H9 (cell line): ENCODE data around the gene EVX2. TPM values are rescaled to one million over a fixed set of nuclear protein-coding genes. Genes with fewer than 3 reads are reported as not detected.

Source experiments
- DNase-seq: peaks from one replicate; pipeline ENCODE4 v3.0.0-alpha.2; 2017
- H2AFZ ChIP-seq: one replicate; pipeline ENCODE4 v1.6.1; 2013; ENCODE audit warnings: mild to moderate bottlenecking, low read length, control low read depth, moderate library complexity
- H2AK5ac ChIP-seq: 2 replicates; pipeline ENCODE4 v1.6.1; 2013; ENCODE audit warnings: low read length, control low read depth, mixed read lengths; ENCODE audit not compliant: insufficient read length
- H2BK120ac ChIP-seq: one replicate; pipeline ENCODE4 v1.6.1; 2013; ENCODE audit warnings: low read depth, mild to moderate bottlenecking, low read length, control low read depth, inconsistent platforms; ENCODE audit not compliant: poor library complexity, severe bottlenecking
- H2BK12ac ChIP-seq: 2 replicates; pipeline ENCODE4 v1.6.1; 2013; ENCODE audit warnings: low read length, control low read depth, mixed read lengths, low read depth; ENCODE audit not compliant: insufficient read length
- H2BK15ac ChIP-seq: 2 replicates; pipeline ENCODE4 v1.6.1; 2013; ENCODE audit warnings: low read depth, low read length, control low read depth
- H2BK20ac ChIP-seq: one replicate; pipeline ENCODE4 v1.6.1; 2013; ENCODE audit warnings: low read depth, mild to moderate bottlenecking, low read length, control low read depth, inconsistent platforms; ENCODE audit not compliant: poor library complexity, severe bottlenecking
- H2BK5ac ChIP-seq: 2 replicates; pipeline ENCODE4 v1.6.1; 2013; ENCODE audit warnings: low read length, control low read depth, mixed read lengths; ENCODE audit not compliant: insufficient read length
- H3K14ac ChIP-seq: 2 replicates; pipeline ENCODE4 v1.6.1; 2013; ENCODE audit warnings: low read length, control low read depth; ENCODE audit not compliant: insufficient read depth
- H3K18ac ChIP-seq: 2 replicates; pipeline ENCODE4 v1.6.1; 2013; ENCODE audit warnings: low read depth, mild to moderate bottlenecking, mixed read lengths, low read length, control low read depth; ENCODE audit not compliant: insufficient read length
- H3K23ac ChIP-seq: 2 replicates; pipeline ENCODE4 v1.6.1; 2013; ENCODE audit warnings: low read length, control low read depth, mixed read lengths, low read depth; ENCODE audit not compliant: insufficient read length
- H3K23me2 ChIP-seq: 2 replicates; pipeline ENCODE4 v1.6.1; 2013; ENCODE audit warnings: low read depth, mild to moderate bottlenecking, mixed read lengths, low read length, control low read depth; ENCODE audit not compliant: insufficient read length, poor library complexity, severe bottlenecking
- H3K27ac ChIP-seq: 2 replicates; pipeline ENCODE4 v1.5.1; 2013; ENCODE audit warnings: low read length, control low read depth, mixed read lengths, low read depth; ENCODE audit not compliant: insufficient read length
- H3K27me3 ChIP-seq: 2 replicates; pipeline ENCODE4 v1.6.1; 2013; ENCODE audit warnings: low read length, control low read depth, inconsistent platforms; ENCODE audit not compliant: insufficient read depth
- H3K4ac ChIP-seq: 2 replicates; pipeline ENCODE4 v1.6.1; 2013; ENCODE audit warnings: low read depth, mild to moderate bottlenecking, control low read depth, inconsistent platforms, low read length, moderate library complexity
- H3K4me1 ChIP-seq: 2 replicates; pipeline ENCODE4 v1.6.1; 2013; ENCODE audit warnings: low read length, control low read depth, inconsistent platforms; ENCODE audit not compliant: insufficient read depth
- H3K4me2 ChIP-seq: 2 replicates; pipeline ENCODE4 v1.6.1; 2013; ENCODE audit warnings: low read length, control low read depth, mixed read lengths; ENCODE audit not compliant: insufficient read length, insufficient read depth
- H3K56ac ChIP-seq: 2 replicates; pipeline ENCODE4 v1.6.1; 2013; ENCODE audit warnings: low read depth, mild to moderate bottlenecking, mixed read lengths, low read length, control low read depth; ENCODE audit not compliant: insufficient read length
- H3K79me1 ChIP-seq: 2 replicates; pipeline ENCODE4 v1.6.1; 2013; ENCODE audit warnings: low read depth, mild to moderate bottlenecking, moderate library complexity, low read length, control low read depth, inconsistent platforms; ENCODE audit not compliant: insufficient read depth, poor library complexity, severe bottlenecking
- H3K79me2 ChIP-seq: 2 replicates; pipeline ENCODE4 v1.6.1; 2013; ENCODE audit warnings: low read length, control low read depth, inconsistent platforms; ENCODE audit not compliant: insufficient read depth
- H3K9ac ChIP-seq: 2 replicates; pipeline ENCODE4 v1.6.1; 2013; ENCODE audit warnings: low read length, control low read depth, mixed read lengths; ENCODE audit not compliant: insufficient read length; ENCODE audit errors: extremely low read depth
- H3K9me3 ChIP-seq: one replicate; pipeline ENCODE4 v1.6.1; 2013; ENCODE audit warnings: low read depth, low read length, inconsistent platforms; ENCODE audit not compliant: control insufficient read depth
- H3T11ph ChIP-seq: one replicate; pipeline ENCODE4 v1.6.1; 2013; ENCODE audit warnings: mild to moderate bottlenecking, low read length, control low read depth, inconsistent platforms
- H4K20me1 ChIP-seq: one replicate; pipeline ENCODE4 v1.6.1; 2013; ENCODE audit not compliant: control insufficient read depth, insufficient read length, insufficient read depth
- H4K5ac ChIP-seq: 2 replicates; pipeline ENCODE4 v1.6.1; 2013; ENCODE audit warnings: low read depth, mild to moderate bottlenecking, mixed read lengths, low read length, control low read depth; ENCODE audit not compliant: insufficient read length
- H4K8ac ChIP-seq: replicated peaks from 2 replicates; pipeline ENCODE4 v1.6.1; 2013; ENCODE audit warnings: low read length, control low read depth, mixed read lengths, low read depth; ENCODE audit not compliant: insufficient read length
- H4K91ac ChIP-seq: 2 replicates; pipeline ENCODE4 v1.6.1; 2013; ENCODE audit warnings: low read depth, mild to moderate bottlenecking, moderate library complexity, mixed read lengths, low read length, control low read depth; ENCODE audit not compliant: insufficient read length
- H3K27ac Mint-ChIP-seq, 3 experiments: 2 replicates in 2 of 3; 3 replicates in 1 of 3; pipeline ENCODE4 v1.8.0; 2020 to 2021; ENCODE audit warnings: mixed read lengths in 3 of 3, mild to moderate bottlenecking in 1 of 3, moderate library complexity in 1 of 3
- H3K27me3 Mint-ChIP-seq: 2 replicates; pipeline ENCODE4 v1.8.0; 2021; ENCODE audit warnings: low read depth, mild to moderate bottlenecking, moderate library complexity, mixed read lengths
- H3K36me3 Mint-ChIP-seq, 3 experiments: 2 replicates in 2 of 3; 3 replicates in 1 of 3; pipeline ENCODE4 v1.8.0; 2020 to 2021; ENCODE audit warnings: low read depth in 3 of 3, mixed read lengths in 3 of 3; ENCODE audit not compliant: insufficient read depth in 1 of 3
- H3K4me1 Mint-ChIP-seq, 2 experiments: 2 replicates each; pipeline ENCODE4 v1.8.0; 2020; ENCODE audit warnings: mixed read lengths in 2 of 2
- H3K4me3 Mint-ChIP-seq, 2 experiments: 2 replicates in 1 of 2; 3 replicates in 1 of 2; pipeline ENCODE4 v1.8.0; 2020 to 2021; ENCODE audit warnings: mild to moderate bottlenecking in 2 of 2, mixed read lengths in 2 of 2, moderate library complexity in 1 of 2
- H3K9me3 Mint-ChIP-seq, 2 experiments: 2 replicates in 1 of 2; 3 replicates in 1 of 2; pipeline ENCODE4 v1.8.0; 2020; ENCODE audit warnings: mild to moderate bottlenecking in 2 of 2, mixed read lengths in 2 of 2, moderate library complexity in 1 of 2
- CTCF ChIP-seq: fragments of 200-600 bp; sonication (generic); conservative IDR thresholded peaks from 3 replicates; pipeline ENCODE4 v1.8.0; 2021; ENCODE audit warnings: antibody characterized with exemption, mild to moderate bottlenecking
- WGBS: extraction: QIAGEN DNeasy Blood & Tissue Kit; methylation state at CpG from one replicate; pipeline ENCODE4 v1.1.7; 2013; ENCODE audit warnings: missing lambda C conversion rate, low lambda C conversion rate, mixed read lengths; ENCODE audit not compliant: insufficient read length; ENCODE audit errors: extremely low coverage; 5-methylcytosine and 5-hydroxymethylcytosine counted together
- total RNA-seq: library from RNA; stranded (reverse); gene quantifications from 2 replicates; pipeline ENCODE4 v1.2.1, GENCODE V29; 2021

The EVX2 gene
- total RNA-seq, 1 experiment from 2014 or later = not detected

GRCh38 chr2:176082824-176083751 is 674 bp downstream of the EVX2 start:
- Histone ChIP-seq H3K27ac (no peak overlapping the region), H3K56ac (no peak overlapping the region), H2AK5ac (no peak overlapping the region), H3K4me2 (no peak overlapping the region), H3K4ac (no peak overlapping the region), H3K18ac (no peak overlapping the region), H2BK20ac (no peak overlapping the region), H2BK120ac (no peak overlapping the region), H2BK15ac (no peak overlapping the region), H4K91ac (no peak overlapping the region), H4K20me1 (no peaks in the 10 kb centered on the region), H2AFZ (no peak overlapping the region), H2BK12ac (no peak overlapping the region), H3K23ac (no peak overlapping the region), H3K4me1 (no peaks in the 10 kb centered on the region), H4K5ac (no peak overlapping the region), H3K23me2 (peaks cover 7% of the 10 kb centered on the region), H3K9ac (no peak overlapping the region), H3T11ph (no peak overlapping the region), H4K8ac (no peak overlapping the region), H2BK5ac (no peak overlapping the region), H3K79me2 (no peaks in the 10 kb centered on the region), H3K9me3 (no peaks in the 10 kb centered on the region), H3K14ac (no peak overlapping the region), H3K79me1 (no peaks in the 10 kb centered on the region), H3K27me3 (peaks cover 95% of the 10 kb centered on the region)
- WGBS = no CpG with 5 or more reads among the region's 66 CpGs
- H3K4me1 Mint-ChIP-seq = peaks cover 20 to 49% of the 10 kb centered on the region in 2 experiments
- no peak overlapping the region for H3K27ac Mint-ChIP-seq
- H3K9me3 Mint-ChIP-seq = peaks cover 5 to 9% of the 10 kb centered on the region in 2 experiments; a peak in 4 of 5 replicates
- DNase-seq = peak; percentile 60
- peaks cover 97% of the 10 kb centered on the region for H3K27me3 Mint-ChIP-seq
- H3K4me3 Mint-ChIP-seq = peak overlapping the region; percentile 24 to 64; a peak in 3 of 5 replicates
- H3K36me3 Mint-ChIP-seq = no peaks in the 10 kb centered on the region
- TF ChIP-seq CTCF = no peak
